ENCODE results near the gene FEZF1.
"Not testable (repeated sequence)": the region's sequence is repeated elsewhere in the genome, so short reads cannot be mapped to it uniquely, and the experiment has no call there.

Gene FEZF1

GRCh38 chr7:122306320-122307227 is 2.0 kb upstream of the FEZF1 start:
- DNase-seq = no peak

GRCh38 chr7:122305475-122306319 is 1.1 kb upstream of the FEZF1 start:
- no peak for DNase-seq

GRCh38 chr7:122304996-122305421 is 459 bp upstream of the FEZF1 start:
- DNase-seq = no peak

- no peak for DNase-seq
Observed at GRCh38 chr7:122303531-122304318, 825 bp downstream of the FEZF1 start.

DNA sequence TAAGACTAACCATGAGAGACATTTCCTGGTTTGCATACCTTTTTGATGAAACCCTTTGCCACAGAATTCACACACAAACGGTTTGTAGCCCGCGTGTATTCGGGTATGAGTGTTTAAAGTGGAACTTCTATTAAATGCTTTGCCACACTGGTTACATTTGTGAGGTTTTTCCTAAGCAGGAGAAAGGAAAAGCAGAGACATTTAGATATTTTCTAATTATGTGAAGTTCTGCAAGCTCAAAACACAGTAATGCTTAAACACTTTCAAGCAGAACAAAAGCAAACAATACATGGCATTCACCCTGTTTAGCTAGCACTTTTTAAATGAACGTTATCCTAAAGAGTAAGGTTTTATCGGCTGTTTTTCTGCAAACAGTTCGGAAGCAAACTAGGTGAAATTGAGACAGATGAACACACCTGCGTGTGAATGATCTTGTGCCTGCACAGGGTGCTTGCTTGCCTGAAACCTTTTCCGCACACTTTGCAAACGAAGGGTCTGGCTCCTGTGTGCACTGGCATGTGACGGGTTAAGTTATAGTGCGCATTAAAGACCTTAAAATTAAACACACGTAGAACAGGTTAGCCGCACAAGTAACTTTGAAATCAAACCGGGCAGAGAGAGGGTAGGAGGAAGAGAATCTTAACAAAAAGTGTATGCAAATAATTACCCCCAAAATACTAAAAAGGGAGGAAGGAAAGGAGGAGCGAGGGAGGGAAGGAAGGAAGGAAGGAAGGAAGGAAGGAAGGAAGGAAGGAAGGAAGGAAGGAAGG is 1.6 kb downstream of the FEZF1 start:
- DNase-seq = no peak

- DNase-seq = no peak
Observed at GRCh38 chr7:122301858-122302760, 2.4 kb downstream of the FEZF1 start.

GRCh38 chr7:122300956-122301833 is 3.4 kb downstream of the FEZF1 start:
- DNase-seq = no peak

GRCh38 chr7:122300211-122300932 is 4.2 kb downstream of the FEZF1 start:
- no peak for DNase-seq

DNA sequence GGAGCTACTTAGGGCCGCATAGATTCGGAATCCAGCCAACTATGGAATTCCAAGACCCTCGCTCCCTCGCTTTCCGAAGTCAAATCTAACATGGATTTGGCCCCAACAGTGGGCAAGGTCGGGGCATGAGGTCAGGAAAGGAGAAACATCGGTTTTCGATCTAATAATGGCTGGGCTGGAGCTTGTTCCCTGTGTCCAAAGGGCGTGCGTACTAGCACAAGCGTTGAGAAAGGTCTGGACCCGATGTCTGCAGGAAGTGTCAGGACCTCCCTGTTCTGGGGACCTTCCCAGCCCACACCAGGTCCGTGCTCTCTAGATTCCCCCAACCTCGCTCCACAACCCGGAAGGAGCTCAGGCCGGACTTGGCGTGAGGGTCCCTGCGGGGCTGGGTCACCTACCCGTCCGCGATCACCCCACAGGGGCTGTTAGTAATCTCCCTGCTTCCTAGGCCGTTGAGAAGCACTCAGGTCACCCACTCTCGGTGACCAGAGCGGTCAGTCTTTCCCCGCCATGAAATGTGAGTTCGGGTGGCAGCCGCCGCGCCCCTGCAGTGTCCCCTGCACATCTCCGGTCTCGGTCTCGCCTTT is 4.8 kb downstream of the FEZF1 start:
- no peak for DNase-seq

DNA sequence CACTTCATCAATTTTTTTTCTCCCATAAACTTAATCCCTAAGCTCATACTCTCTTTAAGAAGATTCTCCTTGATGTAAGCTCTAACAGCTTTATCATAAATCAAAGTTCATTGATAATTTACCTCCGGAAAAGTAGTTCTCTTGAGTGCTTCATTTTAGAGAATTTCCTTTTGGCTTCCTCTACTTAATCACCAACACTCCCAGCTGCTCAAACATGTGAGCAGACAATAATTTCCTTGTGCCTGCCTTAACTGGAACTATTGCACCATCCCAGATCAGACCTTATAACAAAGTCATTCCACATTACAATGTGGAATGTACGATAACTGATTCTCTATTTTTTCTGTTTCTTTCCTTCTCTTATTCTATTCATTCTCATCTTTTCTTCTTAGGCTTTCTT is 5.9 kb downstream of the FEZF1 start:
- no peak for DNase-seq

- no peak for DNase-seq
Observed at GRCh38 chr7:122298131-122298530, 6.4 kb downstream of the FEZF1 start.

- DNase-seq = no peak
Observed at GRCh38 chr7:122291189-122291588, 13.4 kb downstream of the FEZF1 start.

DNA sequence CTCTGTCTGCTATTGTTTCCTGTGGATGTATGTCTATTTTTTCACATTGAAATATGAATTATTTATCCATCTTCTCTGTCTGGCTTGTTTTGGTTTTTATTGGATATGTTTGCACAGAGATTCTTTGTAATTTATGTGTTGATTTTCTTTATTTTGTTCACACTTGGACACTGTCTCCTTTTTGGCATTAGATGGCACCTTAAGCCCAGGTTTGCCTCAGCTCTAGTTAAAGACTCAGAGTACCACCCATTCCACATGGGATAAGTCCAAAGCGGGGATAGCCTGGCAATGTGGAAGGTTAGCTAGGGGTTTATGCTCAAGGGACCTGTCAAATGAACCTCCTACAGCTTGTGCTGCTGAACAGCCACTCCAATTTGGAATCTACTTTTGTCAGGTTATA is 14.1 kb downstream of the FEZF1 start:
- no peak for DNase-seq

DNA sequence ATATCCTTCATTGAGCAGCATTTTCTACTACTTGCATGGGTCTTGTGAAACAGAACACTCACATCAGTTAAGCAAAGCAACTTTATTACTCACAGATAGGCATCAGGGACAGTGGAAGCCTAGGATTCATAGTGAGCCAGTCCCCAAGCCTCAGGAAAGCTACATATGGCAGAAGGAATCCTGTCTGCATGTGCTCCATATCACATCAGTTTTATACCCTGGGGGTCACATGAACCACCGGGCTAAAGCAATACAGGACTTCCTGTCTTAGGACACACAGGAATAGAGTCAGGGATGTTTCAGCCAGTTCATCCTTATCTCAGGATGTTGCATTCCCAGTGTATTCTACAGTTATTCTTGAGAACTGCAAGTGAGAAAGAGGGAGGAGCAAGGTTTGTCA is 15.1 kb downstream of the FEZF1 start:
- no peak for DNase-seq

DNA sequence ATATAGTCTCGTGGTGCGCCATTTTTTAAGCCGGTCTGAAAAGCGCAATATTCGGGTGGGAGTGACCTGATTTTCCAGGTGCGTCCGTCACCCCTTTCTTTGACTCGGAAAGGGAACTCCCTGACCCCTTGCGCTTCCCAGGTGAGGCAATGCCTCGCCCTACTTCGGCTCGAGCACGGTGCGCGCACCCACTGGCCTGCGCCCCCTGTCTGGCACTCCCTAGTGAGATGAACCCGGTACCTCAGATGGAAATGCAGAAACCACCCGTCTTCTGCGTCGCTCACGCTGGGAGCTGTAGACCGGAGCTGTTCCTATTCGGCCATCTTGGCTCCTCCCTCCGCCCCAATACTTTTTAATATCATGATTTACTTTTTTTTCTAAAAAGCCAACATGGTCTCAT is 19.9 kb downstream of the FEZF1 start:
- DNase-seq = not testable (repeated sequence)

- no peak for DNase-seq
Observed at GRCh38 chr7:122273117-122273516, 31.4 kb downstream of the FEZF1 start.

GRCh38 chr7:122269241-122269640 is 35.3 kb downstream of the FEZF1 start:
- DNase-seq = no peak

DNA sequence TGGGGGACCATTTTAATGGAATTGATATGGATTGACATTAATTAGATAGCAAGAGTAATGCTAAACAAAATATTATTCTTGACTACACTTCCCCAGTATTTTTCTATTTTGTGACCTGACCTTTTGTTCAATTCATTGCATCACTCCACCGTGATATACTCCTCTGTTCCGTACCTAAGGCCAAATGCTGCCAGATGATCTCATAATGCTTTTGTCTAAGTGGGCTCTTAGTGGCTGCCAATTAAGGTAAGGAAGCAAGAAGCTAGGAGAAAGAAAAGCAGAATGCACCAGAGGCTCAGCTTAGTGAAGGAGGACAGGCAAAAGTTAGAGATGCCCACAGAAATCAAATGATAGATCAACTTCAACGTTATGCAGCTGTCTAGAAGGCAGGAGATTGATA is 36.4 kb downstream of the FEZF1 start:
- DNase-seq = no peak

DNA sequence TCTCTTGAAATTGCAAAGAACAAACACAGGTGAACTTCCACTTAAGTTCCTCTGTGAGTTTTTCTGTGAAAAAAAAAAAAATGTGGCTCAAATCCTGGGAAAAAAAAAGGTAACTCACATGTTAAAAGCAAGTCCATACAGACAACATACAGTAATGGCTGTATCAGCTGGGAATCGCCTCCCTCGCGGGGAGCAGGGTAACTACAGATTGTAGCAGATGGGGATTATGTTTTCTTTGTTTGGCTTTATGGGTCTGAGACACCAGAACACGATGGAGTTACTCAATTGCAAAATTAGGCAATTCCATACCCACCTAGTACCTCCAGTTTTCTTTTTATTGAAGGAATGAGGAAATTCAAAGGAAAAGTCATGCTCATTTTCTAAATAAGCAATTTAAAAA is 42.3 kb downstream of the FEZF1 start:
- no peak for DNase-seq

Data from SW 1271 (cell line).